Adrenal gland (tissue), 12 donors: ENCODE data around the gene SRRM2. TPM values are rescaled to one million over a fixed set of nuclear protein-coding genes. Genes with fewer than 3 reads are reported as not detected.

ENCODE experiments used
- DNase-seq, 7 donors: peaks; one replicate each; pipeline ENCODE4 v3.0.0-alpha.2; 2019 to 2020
- H3K27ac ChIP-seq, 5 donors: fragments of 200-600 bp; sonication (generic) in 4 of 5; 1 replicate in 3 of 5; 2 replicates in 2 of 5; pipeline versions ENCODE4 v1.5.1 to v1.8.0; 2016 to 2020; ENCODE audit warnings: mild to moderate bottlenecking in 1 of 5
- H3K27me3 ChIP-seq: fragments of 200-600 bp; 2 replicates; pipeline ENCODE4 v1.8.0; 2021
- H3K36me3 ChIP-seq, 2 donors: fragments of 200-600 bp; replicated peaks in 1 of 2; 1 replicate in 1 of 2; 2 replicates in 1 of 2; pipeline versions ENCODE4 v1.5.1 to v1.8.0; 2018 to 2022
- H3K4me1 ChIP-seq, 2 donors: fragments of 200-600 bp; replicated peaks in 1 of 2; 1 replicate in 1 of 2; 2 replicates in 1 of 2; pipeline versions ENCODE4 v1.5.1 to v1.8.0; 2018 to 2021
- H3K4me3 ChIP-seq, 4 donors: fragments of 200-600 bp; sonication (generic) in 3 of 4; one replicate each; pipeline ENCODE4 v1.5.1; 2016 to 2018
- H3K9me3 ChIP-seq, 3 donors: fragments of 200-600 bp; sonication (generic) in 1 of 3; replicated peaks in 1 of 3; 1 replicate in 2 of 3; 2 replicates in 1 of 3; pipeline versions ENCODE4 v1.5.1 to v1.8.0; 2016 to 2021
- CTCF ChIP-seq, 6 experiments: fragments of 450-650 bp in 4 of 6; fragments of 200-600 bp in 2 of 6; sonication (generic) in 1 of 6; IDR thresholded peaks; 1 replicate in 5 of 6; 2 replicates in 1 of 6; pipeline versions ENCODE4 v1.5.1 to v1.8.0; 2016 to 2021; ENCODE audit warnings: antibody characterized with exemption in 6 of 6, mild to moderate bottlenecking in 2 of 6, moderate library complexity in 1 of 6
- POLR2A ChIP-seq, 2 donors: fragments of 450-650 bp; IDR thresholded peaks; one replicate each; pipeline ENCODE4 v1.6.1; 2017; ENCODE audit warnings: antibody characterized with exemption in 2 of 2, mild to moderate bottlenecking in 2 of 2, moderate library complexity in 1 of 2
- WGBS, 4 donors: extraction: QIAGEN DNeasy Blood & Tissue Kit in 2 of 4; methylation state at CpG; one replicate each; pipeline versions ENCODE4 v1.1.5 to v1.1.7; 2013 to 2017; 5-methylcytosine and 5-hydroxymethylcytosine counted together
- intact Hi-C, 2 donors: fragments of 100-400 bp; cut with DNase I; formaldehyde crosslinking; loops; one replicate each; pipeline versions ENCODE4 v1.14.1 to v1.15.0; 2022 to 2023
- polyA plus RNA-seq, 3 donors: library from polyadenylated mRNA; stranded (reverse); fragments of 200-250 nt in 2 of 3; fragments of 350-450 nt in 1 of 3; fragmentation: Illumina TruSeq in 1 of 3; extraction: RNeasy Lipid Tissue Mini Kit (QIAGEN cat#74804) in 1 of 3; gene quantifications; one replicate each; pipeline ENCODE4 v1.2.3, GENCODE V29; 2013 to 2014
- total RNA-seq, 9 donors: library from RNA; depleted of rRNA in 4 of 9; stranded (reverse); fragments of >200 nt in 4 of 9; fragments of 120-200 nt in 1 of 9; fragmentation: NEBNext Ultra II Directional in 1 of 9; extraction: Animal tissue kit (Norgen Biotek cat#: 25700) in 1 of 9; gene quantifications; one replicate each; pipeline versions ENCODE4 v1.1.0 to v1.2.4, GENCODE V29; 2013 to 2023
- donor health status: healthy with polysubstance abuse.
- donor health status: Bipolar disorder and iron deficiency.
- donor health status: DM: yes; HTN: yes; CAD: no.
- donor health status: DM: no; HTN: no; CAD: no.
- donor health status: DM: no; HTN: no; CAD: no.
- donor health status: DM: yes; HTN: yes; CAD: no.

The SRRM2 gene
- total and polyA plus RNA-seq, 12 donors = 81.7 to 3,120 (median 328) TPM

GRCh38 chr16:2737895-2738418 lies 14.5 kb upstream of the SRRM2 start:
- TF ChIP-seq POLR2A (IDR thresholded peaks at IDR 0.05) (no peak), CTCF (IDR thresholded peaks at IDR 0.05) (no peak)
- no peak for DNase-seq
- H3K4me1 ChIP-seq = no peaks in the 10 kb centered on the region
- H3K36me3 ChIP-seq = no peaks in the 10 kb centered on the region
- H3K9me3 ChIP-seq = no peaks in the 10 kb centered on the region
- intact Hi-C loops = no loop called here
- WGBS, 4 donors = 77 to 81% (median 79%) methylated on average over 5 to 7 of the region's 7 CpGs
- peaks cover 5% of the 10 kb centered on the region for H3K27me3 ChIP-seq
- no peak overlapping the region for H3K27ac ChIP-seq
- no peak overlapping the region for H3K4me3 ChIP-seq

- H3K27me3 ChIP-seq = peaks cover 5% of the 10 kb centered on the region
- DNase-seq = no peak
- H3K36me3 ChIP-seq = no peaks in the 10 kb centered on the region
- intact Hi-C loops = no loop called here
- H3K27ac ChIP-seq = no peak overlapping the region
- no peaks in the 10 kb centered on the region for H3K9me3 ChIP-seq
- TF ChIP-seq POLR2A (IDR thresholded peaks at IDR 0.05) (no peak), CTCF (IDR thresholded peaks at IDR 0.05) (no peak)
- no peak overlapping the region for H3K4me3 ChIP-seq
- no peaks in the 10 kb centered on the region for H3K4me1 ChIP-seq
- 72 to 83% (median 80%) methylated on average over 4 to 5 of the region's 5 CpGs; no CpG with 5 or more reads in 1 of the 4 donors for WGBS, 4 donors
These were observed 13.8 kb upstream of the SRRM2 start for GRCh38 chr16:2738615-2739014.

GRCh38 chr16:2739625-2740430 lies 12.6 kb upstream of the SRRM2 start:
- Histone ChIP-seq H3K27ac (no peak overlapping the region), H3K36me3 (no peaks in the 10 kb centered on the region), H3K4me1 (no peaks in the 10 kb centered on the region), H3K4me3 (no peak overlapping the region), H3K27me3 (no peaks in the 10 kb centered on the region), H3K9me3 (no peaks in the 10 kb centered on the region)
- intact Hi-C loops = no loop called here
- 46 to 75% (median 55%) methylated on average over 4 to 8 of the region's 8 CpGs for WGBS, 4 donors
- no peak for DNase-seq
- no peak for TF ChIP-seq CTCF (IDR thresholded peaks at IDR 0.05)
- no peak for TF ChIP-seq POLR2A (IDR thresholded peaks at IDR 0.05)

GRCh38 chr16:2740476-2740875 lies 12.0 kb upstream of the SRRM2 start:
- Histone ChIP-seq H3K9me3 (no peaks in the 10 kb centered on the region), H3K27me3 (no peaks in the 10 kb centered on the region), H3K4me3 (no peak overlapping the region), H3K27ac (no peak overlapping the region), H3K36me3 (no peaks in the 10 kb centered on the region), H3K4me1 (no peaks in the 10 kb centered on the region)
- intact Hi-C loops = no loop called here
- TF ChIP-seq POLR2A (IDR thresholded peaks at IDR 0.05) (no peak), CTCF (IDR thresholded peaks at IDR 0.05) (no peak)
- 91 to 94% (median 92%) methylated on average over 1 to 6 of the region's 6 CpGs for WGBS, 4 donors
- DNase-seq = no peak
